Brain microvascular endothelial cell (primary cell): ENCODE results near the gene ZNF576.
A peak's percentile ranks its signal among the peaks of the same experiment; 100 is the strongest.

Experiments
- DNase-seq: peaks from one replicate; pipeline ENCODE4 v3.0.0-alpha.2; 2020
- H3K27ac ChIP-seq: fragments of 250-450 bp; sonication (Bioruptor Pico); 2 replicates; pipeline ENCODE4 v1.5.1; 2020; ENCODE audit warnings: mild to moderate bottlenecking, moderate library complexity
- H3K27me3 ChIP-seq: fragments of 250-450 bp; sonication (Bioruptor Pico); replicated peaks from 2 replicates; pipeline ENCODE4 v1.5.1; 2020; ENCODE audit warnings: mild to moderate bottlenecking
- H3K36me3 ChIP-seq: fragments of 250-450 bp; sonication (Bioruptor Pico); replicated peaks from 2 replicates; pipeline ENCODE4 v1.5.1; 2020; ENCODE audit warnings: mild to moderate bottlenecking
- H3K4me3 ChIP-seq: 2 replicates; pipeline ENCODE4 v1.5.1; 2011; ENCODE audit warnings: low read depth, mild to moderate bottlenecking, control low read depth, low read length, moderate library complexity
- CTCF ChIP-seq: IDR thresholded peaks from 2 replicates; pipeline ENCODE4 v1.5.1; 2011; ENCODE audit warnings: low read depth, mild to moderate bottlenecking, moderate library complexity, low read length, control low read depth, inconsistent platforms; ENCODE audit errors: missing control alignments
- in situ Hi-C: cut with HindIII; loops from 2 replicates; pipeline ENCODE4 v1.10.0; 2017; ENCODE audit warnings: low sequenced_read_pairs, low pct_ligation_motif_present

The ZNF576 gene

GRCh38 chr19:43594710-43595604, 1.4 kb upstream of the ZNF576 start:
- H3K36me3 ChIP-seq: peaks cover 29% of the 10 kb centered on the region
- peak; percentile 45 for DNase-seq
- in situ Hi-C loops: no loop called here

GRCh38 chr19:43595605-43595998, 793 bp upstream of the ZNF576 start:
- Histone ChIP-seq H3K36me3 (peaks cover 29% of the 10 kb centered on the region), H3K27me3 (no peaks in the 10 kb centered on the region), H3K4me3 (peak overlapping the region; percentile 78), H3K27ac (peak overlapping the region; percentile 100)
- TF ChIP-seq CTCF: no peak
- DNase-seq: no peak
- in situ Hi-C loops: no loop called here

More at GRCh38 chr19:43594710-43595604, 1.4 kb upstream of the ZNF576 start:
- peak overlapping the region; percentile 78 for H3K4me3 ChIP-seq
- no peaks in the 10 kb centered on the region for H3K27me3 ChIP-seq
- TF ChIP-seq CTCF: peak; percentile 99
- peak overlapping the region; percentile 100 for H3K27ac ChIP-seq

GRCh38 chr19:43596842-43597461, 557 bp downstream of the ZNF576 start:
- in situ Hi-C loops: no loop called here
- Histone ChIP-seq H3K36me3 (peaks cover 26% of the 10 kb centered on the region), H3K27ac (peak overlapping the region; percentile 100), H3K4me3 (peak overlapping the region; percentile 83), H3K27me3 (no peaks in the 10 kb centered on the region)
- no peak for DNase-seq
- no peak for TF ChIP-seq CTCF

- H3K36me3 ChIP-seq: peaks cover 17% of the 10 kb centered on the region
- no peaks in the 10 kb centered on the region for H3K27me3 ChIP-seq
- in situ Hi-C loops: no loop called here
- no peak for TF ChIP-seq CTCF
- DNase-seq: no peak
- H3K27ac ChIP-seq: no peak overlapping the region
- no peak overlapping the region for H3K4me3 ChIP-seq
These were observed 1.5 kb downstream of the ZNF576 start for GRCh38 chr19:43597876-43598275.

GRCh38 chr19:43598445-43599240, 2.2 kb downstream of the ZNF576 start:
- DNase-seq: no peak
- peaks cover 12% of the 10 kb centered on the region for H3K36me3 ChIP-seq
- in situ Hi-C loops: no loop called here
- H3K4me3 ChIP-seq: no peak overlapping the region
- no peak for TF ChIP-seq CTCF
- no peaks in the 10 kb centered on the region for H3K27me3 ChIP-seq
- H3K27ac ChIP-seq: no peak overlapping the region
